HG03097 (cell line): ENCODE measurements around the gene NMNAT3.

Source experiments
- ATAC-seq: cut with Tn5 transposase; IDR thresholded peaks from one replicate; pipeline ENCODE4 v1.9.1; 2021; ENCODE audit not compliant: unreplicated experiment, low FRiP score

Gene NMNAT3

DNA sequence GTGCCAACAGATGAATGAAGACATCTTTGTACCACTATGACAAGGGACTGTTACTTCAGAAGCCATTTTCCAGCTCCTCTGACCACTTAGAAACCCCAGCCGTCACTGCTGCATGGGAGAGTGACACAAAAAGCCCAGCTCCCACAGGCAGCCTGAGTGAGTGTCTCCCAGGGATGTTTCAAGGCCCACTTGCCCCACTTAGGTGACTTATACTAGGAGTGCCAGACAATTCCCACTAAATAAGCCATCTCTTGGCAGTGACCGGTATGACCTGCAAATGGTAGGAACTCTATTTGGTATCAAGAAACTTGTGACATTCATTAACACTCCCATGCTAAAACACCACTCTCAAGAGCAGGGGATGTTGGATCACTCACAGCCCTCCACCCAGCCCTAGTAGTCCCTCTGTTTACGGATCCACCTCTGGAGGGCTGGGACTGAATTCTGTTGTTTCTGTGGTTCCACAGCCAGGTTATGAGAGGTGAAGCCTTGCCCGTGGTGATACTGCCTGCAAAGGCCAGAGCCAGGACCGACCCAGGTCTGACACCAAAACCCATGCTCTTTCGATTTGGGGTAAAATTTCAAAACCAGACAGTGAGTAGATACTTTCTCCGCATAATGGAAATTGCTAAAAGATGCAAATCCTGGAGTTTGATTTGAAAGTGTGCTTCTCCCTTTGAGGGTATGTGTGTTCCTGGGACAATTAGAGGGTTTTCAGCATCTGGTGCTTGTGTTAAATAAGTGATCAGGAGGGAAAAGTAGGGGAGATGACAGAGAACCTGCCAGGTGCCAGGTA, 152.7 kb downstream of the NMNAT3 start:
- no peak for ATAC-seq

DNA sequence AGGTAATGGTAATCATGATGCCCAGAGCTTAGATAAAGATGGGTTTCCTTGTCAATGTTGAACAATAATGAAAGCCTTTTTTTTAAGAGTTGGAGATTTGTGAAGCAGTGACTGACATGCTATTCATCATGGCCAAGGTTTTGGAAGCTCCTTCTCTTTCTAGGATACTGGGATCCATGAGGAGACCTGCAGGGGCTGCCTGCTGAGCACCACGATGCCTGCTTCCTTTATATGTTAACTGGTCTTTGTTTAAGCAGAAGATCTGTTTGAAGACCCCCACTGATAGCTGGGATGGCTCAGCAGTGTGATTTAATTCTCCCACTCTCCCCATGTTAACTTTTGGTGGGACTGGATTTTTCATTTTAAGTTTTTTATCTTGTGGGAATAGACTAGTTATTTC, 154.1 kb downstream of the NMNAT3 start:
- no peak for ATAC-seq

DNA sequence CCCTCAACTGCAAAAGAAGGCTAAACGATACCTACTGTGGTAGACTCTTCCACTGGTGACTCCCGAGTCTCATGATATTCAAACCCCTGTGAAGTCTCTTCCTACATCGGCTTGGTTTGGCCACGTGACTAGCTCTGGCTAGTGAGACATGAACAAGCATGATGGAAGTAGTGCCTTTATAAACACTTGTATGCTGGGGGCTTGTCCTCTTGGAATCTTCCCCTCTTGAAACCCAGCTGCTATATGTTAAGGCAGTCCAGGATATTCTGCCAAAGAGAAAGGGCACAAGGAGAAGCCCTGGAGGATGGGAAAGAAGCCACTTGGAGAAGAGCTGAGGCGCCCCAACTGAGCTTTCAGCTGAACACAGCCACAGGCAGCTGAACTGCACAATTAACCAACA, 154.6 kb downstream of the NMNAT3 start:
- no peak for ATAC-seq

DNA sequence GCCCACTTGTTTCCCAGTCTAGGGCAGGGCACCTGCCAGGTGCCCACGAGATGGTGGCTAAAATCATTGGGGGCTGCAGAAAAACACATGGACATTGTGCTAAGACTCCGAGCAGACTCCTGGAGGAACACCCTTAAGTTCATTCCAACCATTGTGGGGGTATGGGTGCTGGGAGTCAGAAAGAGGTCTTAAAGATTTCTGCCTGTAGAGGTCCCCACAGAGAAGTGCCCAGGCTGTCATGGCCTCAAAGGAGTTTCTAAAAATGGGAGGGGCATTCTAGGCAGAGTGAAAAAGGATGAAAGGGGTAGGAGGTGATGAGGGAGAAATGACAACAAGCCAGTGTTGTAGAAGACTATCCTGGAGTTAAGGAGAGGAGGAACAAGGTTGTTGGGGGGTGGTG, 155.4 kb downstream of the NMNAT3 start:
- ATAC-seq = no peak

DNA sequence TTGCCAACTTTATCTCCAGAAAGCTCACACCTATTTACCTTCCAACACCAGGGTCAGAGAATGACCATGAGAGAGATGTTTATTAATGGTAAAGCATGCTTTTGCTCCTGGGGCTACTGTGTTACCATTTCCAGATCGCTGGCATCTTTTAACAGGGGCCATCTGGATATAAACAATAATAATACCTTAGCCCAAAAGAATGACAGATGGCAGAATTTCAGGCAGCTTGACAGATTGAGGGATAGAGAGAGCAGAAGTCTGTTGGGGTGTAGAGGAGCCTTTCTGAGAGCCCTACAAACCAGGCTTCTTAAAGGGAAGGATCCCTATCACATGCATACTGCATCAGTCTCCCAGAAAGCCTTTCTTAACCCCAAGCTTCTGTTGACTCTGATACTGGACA, 156.0 kb downstream of the NMNAT3 start:
- ATAC-seq = no peak

DNA sequence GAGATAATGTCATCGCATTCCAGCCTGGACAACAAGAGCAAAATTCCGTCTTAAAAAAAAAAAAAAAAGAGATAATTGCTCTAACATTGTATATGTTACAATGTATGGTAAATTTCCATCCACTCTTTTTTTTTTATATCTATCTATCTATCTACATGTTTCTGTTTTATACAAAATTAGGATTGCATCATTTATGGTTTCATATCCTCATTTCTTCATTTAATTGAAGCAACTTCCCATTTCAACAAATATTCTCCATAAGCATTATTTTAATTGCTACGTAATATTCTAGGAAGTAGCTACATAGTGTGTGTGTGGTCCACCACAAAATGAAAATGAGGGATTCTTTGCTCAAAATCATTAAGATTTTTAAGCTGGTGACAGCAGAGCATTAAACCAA, 156.6 kb downstream of the NMNAT3 start:
- ATAC-seq = no peak

DNA sequence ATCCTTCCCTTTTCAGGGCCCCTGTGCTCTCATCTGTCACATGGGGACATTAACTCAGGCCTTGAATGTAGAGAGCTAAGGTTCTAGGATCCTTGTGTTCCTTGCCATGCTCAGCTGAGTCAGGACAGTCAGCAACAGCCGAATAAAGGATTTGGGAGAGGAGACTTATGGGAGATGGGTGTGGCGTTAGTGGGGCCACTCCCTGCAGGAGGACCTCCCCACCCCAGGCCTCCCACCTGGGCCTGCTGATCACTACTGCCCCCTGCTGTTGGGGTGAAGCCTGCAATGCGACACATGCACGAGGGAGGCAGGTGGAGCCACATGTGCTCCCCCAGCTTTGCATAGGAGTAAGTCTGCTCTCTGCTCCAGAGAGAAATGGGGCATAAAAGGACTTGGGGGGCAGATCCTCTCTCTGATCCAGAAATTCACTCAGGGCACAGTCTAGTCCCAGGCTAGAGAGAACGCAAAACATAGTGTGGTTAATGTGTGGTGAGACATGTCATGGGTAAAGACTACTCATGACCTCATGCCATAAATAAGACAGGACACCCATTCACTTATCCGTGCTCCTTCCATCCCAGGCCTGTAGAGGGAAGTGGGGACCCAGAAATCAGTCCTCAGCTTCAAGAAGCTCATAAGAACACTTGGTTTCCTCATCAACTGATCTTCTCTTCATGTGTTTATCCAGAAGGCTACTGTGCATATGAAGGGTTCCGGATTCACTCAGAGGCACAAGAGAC, 157.6 kb downstream of the NMNAT3 start:
- ATAC-seq = no peak

DNA sequence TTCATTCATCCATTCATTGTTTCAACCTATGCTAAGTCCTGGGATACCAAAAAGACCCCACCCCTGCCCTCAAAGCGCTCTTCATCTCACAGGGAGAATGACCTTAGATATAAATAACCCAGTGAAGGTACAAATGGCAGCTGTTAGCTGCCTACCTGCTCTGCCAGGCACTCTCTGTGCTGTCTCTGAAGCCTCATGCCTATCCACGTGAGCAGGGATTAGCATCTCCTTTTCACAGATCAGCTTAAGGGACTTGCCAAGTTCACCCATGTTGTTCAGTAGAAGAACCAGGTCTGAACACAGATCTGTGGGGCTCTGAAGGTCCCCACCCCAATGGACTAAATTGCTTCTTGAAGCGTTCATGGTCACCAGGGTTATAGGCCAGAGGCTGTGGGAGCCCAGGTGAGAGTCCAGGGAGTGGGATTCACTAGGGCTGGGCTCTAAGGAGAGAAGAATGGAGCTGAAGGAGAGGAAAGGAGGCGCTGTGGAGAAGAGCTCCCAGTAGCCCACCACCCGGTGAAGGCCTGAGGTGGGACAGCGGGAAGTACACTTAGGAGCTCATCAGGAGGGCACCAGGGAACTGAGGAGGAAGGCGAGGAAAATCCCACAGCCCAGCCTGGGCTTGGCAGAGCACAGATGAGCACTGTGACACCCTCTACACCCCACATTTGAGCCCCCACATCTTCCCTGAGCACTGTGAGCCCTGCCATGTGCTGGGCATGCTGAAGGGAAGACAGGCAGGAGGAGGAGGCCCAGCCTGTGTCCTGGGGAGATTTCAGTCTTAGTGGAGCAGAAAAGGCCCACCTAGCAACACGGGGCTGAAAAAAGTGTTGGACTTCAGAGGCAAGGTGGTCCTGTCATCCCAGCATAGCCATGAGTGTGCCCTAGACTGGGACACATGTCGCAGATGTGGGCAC, 158.6 kb downstream of the NMNAT3 start:
- no peak for ATAC-seq

DNA sequence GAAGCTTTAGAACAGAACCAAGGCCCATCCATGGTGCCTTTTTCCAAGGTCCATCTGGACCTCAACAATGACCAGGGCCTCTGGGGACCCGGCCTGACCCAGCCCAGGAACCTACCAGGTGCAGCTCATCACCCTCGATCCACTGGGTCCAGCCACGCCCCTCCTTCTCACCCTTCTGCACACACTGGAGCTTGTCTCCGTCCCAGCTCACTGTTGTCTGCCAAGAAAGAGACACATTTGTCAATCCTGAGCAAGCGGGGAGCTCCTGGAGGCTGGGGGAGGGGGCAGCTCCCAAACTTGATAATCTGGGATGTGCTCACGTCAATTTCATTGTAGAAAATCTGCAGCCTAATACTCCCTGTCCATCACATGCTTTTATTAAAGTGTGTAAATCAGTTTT, 159.5 kb downstream of the NMNAT3 start:
- ATAC-seq = no peak

DNA sequence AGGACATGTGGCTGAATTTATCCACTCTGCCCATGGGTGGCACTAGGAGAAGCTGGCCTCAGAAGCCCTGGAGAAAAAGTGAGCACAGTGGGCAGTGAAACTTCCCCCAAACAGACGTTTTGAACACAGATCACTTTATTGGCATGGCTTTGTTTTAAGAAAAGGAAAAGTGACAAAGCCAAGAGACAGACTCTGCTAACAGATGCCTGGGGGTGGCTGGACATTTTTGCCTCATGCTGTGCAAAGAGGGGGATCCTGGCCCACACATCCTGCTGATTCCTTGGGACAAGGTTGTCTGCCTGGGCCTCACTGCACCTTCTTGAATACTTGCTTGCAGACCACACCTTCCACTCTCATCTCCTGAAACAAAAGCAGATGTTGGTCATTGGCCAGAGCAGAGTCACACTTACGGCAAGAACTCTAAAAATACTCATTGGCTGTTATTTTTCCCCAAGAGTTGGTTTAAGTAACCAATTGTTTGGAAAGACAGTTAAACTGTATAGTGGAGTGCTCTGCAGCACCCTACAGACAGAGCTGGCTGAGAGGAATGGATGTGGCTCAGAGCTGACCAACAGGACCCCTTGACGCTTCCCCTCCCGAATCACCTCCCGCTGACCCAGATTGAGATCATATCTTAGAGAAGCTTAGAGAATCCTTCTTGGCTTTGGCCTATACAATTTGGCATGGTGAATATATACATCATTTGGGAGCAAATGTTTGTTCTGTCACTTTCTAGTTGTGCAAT, 160.3 kb downstream of the NMNAT3 start:
- no peak for ATAC-seq

DNA sequence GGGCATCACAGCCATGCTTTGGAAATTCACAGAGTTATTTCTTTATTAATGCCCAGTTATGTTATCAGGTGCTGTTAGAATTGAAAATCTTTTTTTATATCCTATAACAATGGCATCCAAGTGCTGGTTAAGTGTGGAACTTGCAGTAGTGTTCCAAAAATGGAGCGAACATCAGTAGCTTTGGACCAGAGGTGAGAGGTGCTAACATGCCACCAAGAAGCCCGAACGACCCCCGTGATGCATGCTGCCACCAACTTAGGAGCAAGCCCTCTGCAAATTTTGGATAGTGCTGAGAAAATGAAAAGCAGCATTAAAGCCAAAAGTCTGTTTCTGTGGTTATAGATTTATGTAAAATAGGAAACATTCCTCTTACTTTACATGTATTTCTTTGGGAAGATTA, 163.0 kb downstream of the NMNAT3 start:
- no peak for ATAC-seq
